AG09309 (cell line): Measurements from ENCODE around the gene CARTPT.

Source experiments
- DNase-seq: peaks from one replicate; pipeline ENCODE4 v3.0.0-alpha.2; 2010; ENCODE audit warnings: low read depth
- H3K4me3 ChIP-seq: 2 replicates; pipeline ENCODE4 v1.5.1; 2011; ENCODE audit warnings: mild to moderate bottlenecking, low read depth, low read length, moderate library complexity; ENCODE audit not compliant: control insufficient read depth
- TF ChIP-seq, protein P1 (sequence below): IDR thresholded peaks from 2 replicates; pipeline ENCODE4 v1.5.1; 2011; ENCODE audit warnings: mild to moderate bottlenecking, low read depth, low read length, inconsistent platforms; ENCODE audit not compliant: insufficient read depth, control insufficient read depth; ENCODE audit errors: missing control alignments

CARTPT gene

DNA sequence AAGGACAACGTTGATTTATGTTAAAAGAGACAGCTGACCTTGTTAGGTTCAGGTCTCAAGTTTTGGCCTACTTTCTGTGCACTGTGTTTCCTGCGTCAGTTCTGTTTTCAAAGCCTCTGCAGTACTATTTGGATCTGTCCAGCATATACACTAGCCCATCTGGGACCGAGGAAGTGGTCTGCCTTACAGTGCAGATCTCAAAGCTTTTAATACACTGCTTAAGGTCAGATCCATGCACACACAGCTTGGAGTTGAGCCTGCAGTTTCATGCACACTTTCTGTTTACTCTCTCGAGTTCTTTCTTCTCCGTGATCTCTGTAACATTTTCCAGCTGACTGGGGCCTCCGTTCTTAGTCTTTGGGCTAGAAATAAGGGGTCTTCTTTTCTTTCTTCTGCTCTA, 24.1 kb downstream of the CARTPT start:
- no peak overlapping the region for H3K4me3 ChIP-seq
- TF ChIP-seq, protein P1, sequence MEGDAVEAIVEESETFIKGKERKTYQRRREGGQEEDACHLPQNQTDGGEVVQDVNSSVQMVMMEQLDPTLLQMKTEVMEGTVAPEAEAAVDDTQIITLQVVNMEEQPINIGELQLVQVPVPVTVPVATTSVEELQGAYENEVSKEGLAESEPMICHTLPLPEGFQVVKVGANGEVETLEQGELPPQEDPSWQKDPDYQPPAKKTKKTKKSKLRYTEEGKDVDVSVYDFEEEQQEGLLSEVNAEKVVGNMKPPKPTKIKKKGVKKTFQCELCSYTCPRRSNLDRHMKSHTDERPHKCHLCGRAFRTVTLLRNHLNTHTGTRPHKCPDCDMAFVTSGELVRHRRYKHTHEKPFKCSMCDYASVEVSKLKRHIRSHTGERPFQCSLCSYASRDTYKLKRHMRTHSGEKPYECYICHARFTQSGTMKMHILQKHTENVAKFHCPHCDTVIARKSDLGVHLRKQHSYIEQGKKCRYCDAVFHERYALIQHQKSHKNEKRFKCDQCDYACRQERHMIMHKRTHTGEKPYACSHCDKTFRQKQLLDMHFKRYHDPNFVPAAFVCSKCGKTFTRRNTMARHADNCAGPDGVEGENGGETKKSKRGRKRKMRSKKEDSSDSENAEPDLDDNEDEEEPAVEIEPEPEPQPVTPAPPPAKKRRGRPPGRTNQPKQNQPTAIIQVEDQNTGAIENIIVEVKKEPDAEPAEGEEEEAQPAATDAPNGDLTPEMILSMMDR, result no peak
- no peak for DNase-seq

- DNase-seq, result no peak
- TF ChIP-seq, protein P1, result no peak
- no peak overlapping the region for H3K4me3 ChIP-seq
Measured at GRCh38 chr5:71744009-71744790, 25.1 kb downstream of the CARTPT start.

DNA sequence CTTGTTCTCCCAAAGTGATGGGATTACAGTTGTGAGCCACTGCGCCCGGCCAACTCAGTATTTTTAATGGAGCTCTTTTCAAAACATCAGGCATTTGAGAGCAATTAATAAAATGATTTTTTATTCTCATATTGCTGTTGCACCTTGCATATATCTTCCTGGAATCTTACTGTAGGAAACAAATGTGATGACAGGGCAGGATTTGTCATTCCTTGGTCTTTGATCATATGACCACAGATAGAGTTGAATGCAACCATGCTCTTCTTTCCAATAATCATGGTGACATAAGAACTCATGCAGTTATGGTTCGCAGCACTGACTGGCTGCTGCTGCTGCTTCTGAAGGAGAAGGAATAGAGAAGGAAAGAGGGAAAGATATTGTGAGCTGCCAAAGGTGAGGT, 28.1 kb downstream of the CARTPT start:
- TF ChIP-seq, protein P1, result no peak
- no peak for DNase-seq
- H3K4me3 ChIP-seq, result no peak overlapping the region

DNA sequence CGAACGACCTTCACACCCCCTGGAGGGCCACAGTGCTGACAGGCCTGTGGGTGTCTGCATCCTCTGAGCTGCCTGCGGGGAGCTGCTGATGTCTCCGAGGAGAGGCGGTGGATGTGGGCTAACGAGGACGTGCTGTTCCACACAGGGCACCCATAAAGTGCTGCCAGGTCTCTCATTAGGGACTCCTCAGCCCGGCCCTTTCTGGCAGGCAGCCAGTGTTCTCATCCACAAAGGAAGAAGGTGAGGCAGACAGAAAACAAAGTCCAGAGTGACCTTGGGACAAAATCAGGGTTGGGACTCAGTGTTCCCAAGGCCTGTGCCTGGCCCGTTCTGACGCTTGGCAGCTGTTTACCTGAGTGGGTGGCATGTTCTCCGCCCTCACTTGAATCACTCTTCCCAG, 29.3 kb downstream of the CARTPT start:
- DNase-seq, result no peak
- H3K4me3 ChIP-seq, result no peak overlapping the region
- TF ChIP-seq, protein P1, result no peak

DNA sequence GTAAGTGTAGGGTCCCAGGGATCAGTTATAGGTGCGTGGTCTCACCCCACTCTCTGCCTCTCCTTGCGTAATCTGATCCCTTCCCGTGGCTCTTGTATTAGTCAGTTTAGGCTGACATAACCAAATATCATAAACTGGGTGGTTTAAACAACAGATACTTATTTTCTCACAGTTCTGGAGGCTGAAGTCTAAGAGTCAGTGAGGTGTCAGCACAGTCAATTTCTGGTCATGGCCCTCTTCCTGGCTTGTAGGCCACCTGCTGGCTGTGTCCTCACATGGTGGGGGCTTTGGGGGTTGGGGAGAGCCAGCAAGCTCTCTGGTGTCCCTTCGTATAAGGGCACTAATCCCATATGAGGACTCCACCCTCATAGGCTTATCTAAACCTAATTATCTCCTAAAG, 32.3 kb downstream of the CARTPT start:
- H3K4me3 ChIP-seq, result no peak overlapping the region
- TF ChIP-seq, protein P1, result no peak
- DNase-seq, result no peak

- DNase-seq, result no peak
- TF ChIP-seq, protein P1, result no peak
- no peak overlapping the region for H3K4me3 ChIP-seq
Measured at GRCh38 chr5:71752441-71753190, 33.5 kb downstream of the CARTPT start.
